K562 (cell line): ENCODE data around the gene PPP6R1. TPM values are rescaled to one million over a fixed set of nuclear protein-coding genes. Genes with fewer than 3 reads are reported as not detected.

Source experiments
- DLX4 ChIP-seq: fragments of 250-450 bp; sonication (Bioruptor Pico); IDR thresholded peaks from 2 replicates; pipeline ENCODE4 v1.6.1; 2021; ENCODE audit warnings: mild to moderate bottlenecking
- E2F6 ChIP-seq, 2 experiments: IDR thresholded peaks; 2 replicates each; pipeline ENCODE4 v1.6.1; 2011; ENCODE audit warnings: borderline replicate concordance in 1 of 2, control low read depth in 1 of 2, low read depth in 1 of 2, low read length in 1 of 2, mild to moderate bottlenecking in 1 of 2, mixed read lengths in 1 of 2, moderate library complexity in 1 of 2; ENCODE audit not compliant: insufficient read depth in 1 of 2, insufficient read length in 1 of 2, poor library complexity in 1 of 2, severe bottlenecking in 1 of 2; ENCODE audit errors: extremely low read depth in 1 of 2
- EGR1 ChIP-seq: fragments of 450-650 bp; conservative IDR thresholded peaks from 2 replicates; pipeline ENCODE4 v1.6.1; 2017; ENCODE audit warnings: mild to moderate bottlenecking
- GABPB1 ChIP-seq: sonication (generic); formaldehyde crosslinking; IDR thresholded peaks from 2 replicates; pipeline ENCODE4 v1.8.0; 2022; ENCODE audit warnings: mild to moderate bottlenecking, missing genetic modification reagents
- SPI1 ChIP-seq: IDR thresholded peaks from 2 replicates; pipeline ENCODE4 v1.6.1; 2011; ENCODE audit warnings: low read depth, low read length, control low read depth, borderline replicate concordance
- ZBTB11 ChIP-seq, 3 experiments: fragments of 200-800 bp in 1 of 3; fragments of 250-450 bp in 1 of 3; fragments of 450-650 bp in 1 of 3; sonication (Bioruptor Pico) in 1 of 3; sonication (Bioruptor generic) in 1 of 3; formaldehyde crosslinking in 1 of 3; IDR thresholded peaks; 2 replicates each; pipeline versions ENCODE4 v1.6.1 to v1.8.0; 2016 to 2022; ENCODE audit warnings: mild to moderate bottlenecking in 2 of 3, missing genetic modification characterization in 2 of 3, missing compliant biosample characterization in 1 of 3, moderate library complexity in 1 of 3
- ZBTB40 ChIP-seq, 2 experiments: fragments of 450-650 bp in 1 of 2; sonication (generic) in 1 of 2; formaldehyde crosslinking in 1 of 2; IDR thresholded peaks; 2 replicates each; pipeline versions ENCODE4 v1.7.1 to v1.9.0; 2016 to 2022; ENCODE audit warnings: inconsistent platforms in 1 of 2, mild to moderate bottlenecking in 1 of 2, missing genetic modification reagents in 1 of 2
- ZNF165 ChIP-seq: fragments of 250-450 bp; sonication (Bioruptor Pico); IDR thresholded peaks from 2 replicates; pipeline ENCODE4 v1.4.0; 2020; ENCODE audit warnings: borderline replicate concordance
- ZNF263 ChIP-seq: sonication (generic); formaldehyde crosslinking; IDR thresholded peaks from 2 replicates; pipeline ENCODE4 v1.8.0; 2022; ENCODE audit warnings: mild to moderate bottlenecking, missing genetic modification reagents, borderline replicate concordance
- polyA plus RNA-seq, 8 experiments: library from polyadenylated mRNA; depleted of rRNA in 4 of 8; stranded (reverse) in 5 of 8; unstranded in 3 of 8; fragments of >200 nt; fragmentation: Nextera tagmentation in 2 of 8; fragmentation: Illumina TruSeq in 1 of 8; extraction: Ambion mirVana in 2 of 8; extraction: Trizol in 1 of 8; gene quantifications; 2 replicates each; pipeline versions ENCODE4 v1.2.1 to v1.2.3, GENCODE V29; 2011 to 2014; ENCODE audit warnings: inconsistent platforms in 1 of 8, missing spikeins in 1 of 8
- total RNA-seq, 7 experiments: library from RNA; depleted of rRNA in 6 of 7; stranded (reverse); fragments of >200 nt in 6 of 7; fragmentation: Illumina TruSeq in 2 of 7; extraction: Trizol in 2 of 7; gene quantifications; 2 replicates each; pipeline versions ENCODE4 v1.2.1 to v1.2.3, GENCODE V29; 2011 to 2021; ENCODE audit warnings: low replicate concordance in 1 of 7

Gene PPP6R1
- total and polyA plus RNA-seq, 9 of the 15 experiments (the other 6 are each of a cell fraction or from before 2014, with no cell fraction given) = 0.48 to 135 (median 37.2) TPM

- peak; percentile 37; the same call in 1 of the 2 replicates for TF ChIP-seq ZBTB40 (IDR thresholded peaks at IDR 0.05)
- no peak for TF ChIP-seq ZBTB40 (CRISPR knock-in tag; IDR thresholded peaks at IDR 0.05)
- peak; percentile 53; the same call in 1 of the 2 replicates for TF ChIP-seq SPI1
- peak in 2 of 3 experiments; percentile 72 to 91; a peak in 4 of 6 replicates for TF ChIP-seq ZBTB11 (CRISPR knock-in tag; IDR thresholded peaks at IDR 0.05)
- peak; percentile 60; the same call in 1 of the 2 replicates for TF ChIP-seq GABPB1 (CRISPR knock-in tag)
- TF ChIP-seq ZNF165 (CRISPR knock-in tag) = no peak
- TF ChIP-seq DLX4 (CRISPR knock-in tag) = no peak
- TF ChIP-seq ZNF263 (CRISPR knock-in tag) = peak; percentile 78
- peak in 1 of 2 experiments; percentile 20 for TF ChIP-seq E2F6 (IDR thresholded peaks at IDR 0.05; ENCODE audit: borderline replicate concordance in 1 of 2, extremely low read depth in 1 of 2, insufficient read depth in 1 of 2, insufficient read length in 1 of 2, low read depth in 1 of 2, low read length in 1 of 2, poor library complexity in 1 of 2, severe bottlenecking in 1 of 2)
- no peak for TF ChIP-seq EGR1
Measured at GRCh38 chr19:55208880-55209692, 49.7 kb downstream of the PPP6R1 start, which contains the start of gene PTPRH (continued).
